Ascending aorta (tissue), 2 donors: ENCODE measurements around the gene SNRPN. TPM values are rescaled to one million over a fixed set of nuclear protein-coding genes. Genes with fewer than 3 reads are reported as not detected.
"Not testable (repeated sequence)": the region's sequence is repeated elsewhere in the genome, so short reads cannot be mapped to it uniquely, and the experiment has no call there.

ENCODE experiments used
- DNase-seq, 2 donors: peaks; one replicate each; pipeline ENCODE4 v3.0.0-alpha.2; 2019; ENCODE audit warnings: low spot score in 2 of 2
- H3K27ac ChIP-seq, 2 donors: fragments of 200-600 bp; sonication (generic); one replicate each; pipeline ENCODE4 v1.5.1; 2016 to 2017; ENCODE audit warnings: mild to moderate bottlenecking in 1 of 2
- H3K27me3 ChIP-seq: fragments of 200-600 bp; sonication (generic); one replicate; pipeline ENCODE4 v1.5.1; 2017
- H3K36me3 ChIP-seq, 2 donors: fragments of 200-600 bp; sonication (generic); one replicate each; pipeline ENCODE4 v1.5.1; 2016
- H3K4me1 ChIP-seq, 2 donors: fragments of 200-600 bp; sonication (generic); one replicate each; pipeline ENCODE4 v1.5.1; 2016 to 2017; ENCODE audit warnings: mild to moderate bottlenecking in 1 of 2
- H3K4me3 ChIP-seq, 2 donors: fragments of 200-600 bp; sonication (generic); one replicate each; pipeline ENCODE4 v1.5.1; 2016 to 2017; ENCODE audit warnings: mild to moderate bottlenecking in 1 of 2
- H3K9me3 ChIP-seq, 2 donors: fragments of 200-600 bp; sonication (generic); one replicate each; pipeline ENCODE4 v1.5.1; 2016
- intact Hi-C: fragments of 100-400 bp; cut with DNase I; formaldehyde crosslinking; loops from one replicate; pipeline ENCODE4 v1.15.1; 2023
- total RNA-seq: library from RNA; depleted of rRNA; stranded (reverse); fragments of >200 nt; gene quantifications from one replicate; pipeline ENCODE4 v1.1.0, GENCODE V29; 2016
- TF ChIP-seq, protein P1 (sequence below), 3 experiments: fragments of 200-600 bp in 2 of 3; fragments of 450-650 bp in 1 of 3; sonication (generic) in 2 of 3; IDR thresholded peaks; one replicate each; pipeline ENCODE4 v1.5.1; 2016 to 2019; ENCODE audit warnings: antibody characterized with exemption in 3 of 3, mild to moderate bottlenecking in 1 of 3, moderate library complexity in 1 of 3

SNRPN gene
- total RNA-seq, 1 donor from 2014 or later = 121 TPM

DNA sequence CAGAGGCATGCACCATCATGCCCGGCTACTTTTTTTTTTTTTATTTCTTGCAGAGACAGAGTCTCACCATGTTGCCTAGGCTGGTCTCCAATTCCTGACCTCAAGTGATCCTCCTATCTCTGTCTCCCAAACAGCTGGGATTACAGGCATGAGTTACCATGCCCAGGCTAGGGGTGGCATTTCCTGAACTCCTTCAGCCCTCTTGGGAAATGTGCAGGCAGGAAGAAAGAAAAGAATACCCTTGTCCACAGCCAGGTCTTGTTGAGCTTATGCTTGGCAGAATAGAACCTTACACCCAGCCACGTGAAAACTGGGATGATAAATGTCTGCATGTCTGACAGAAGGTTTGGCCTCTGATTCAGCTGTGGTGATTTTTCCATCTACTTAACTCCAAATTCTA lies 30.2 kb upstream of the SNRPN start:
- H3K27me3 ChIP-seq = no peaks in the 10 kb centered on the region
- no peak overlapping the region for H3K4me3 ChIP-seq
- no peaks in the 10 kb centered on the region for H3K36me3 ChIP-seq
- H3K9me3 ChIP-seq = no peaks in the 10 kb centered on the region
- TF ChIP-seq, protein P1, sequence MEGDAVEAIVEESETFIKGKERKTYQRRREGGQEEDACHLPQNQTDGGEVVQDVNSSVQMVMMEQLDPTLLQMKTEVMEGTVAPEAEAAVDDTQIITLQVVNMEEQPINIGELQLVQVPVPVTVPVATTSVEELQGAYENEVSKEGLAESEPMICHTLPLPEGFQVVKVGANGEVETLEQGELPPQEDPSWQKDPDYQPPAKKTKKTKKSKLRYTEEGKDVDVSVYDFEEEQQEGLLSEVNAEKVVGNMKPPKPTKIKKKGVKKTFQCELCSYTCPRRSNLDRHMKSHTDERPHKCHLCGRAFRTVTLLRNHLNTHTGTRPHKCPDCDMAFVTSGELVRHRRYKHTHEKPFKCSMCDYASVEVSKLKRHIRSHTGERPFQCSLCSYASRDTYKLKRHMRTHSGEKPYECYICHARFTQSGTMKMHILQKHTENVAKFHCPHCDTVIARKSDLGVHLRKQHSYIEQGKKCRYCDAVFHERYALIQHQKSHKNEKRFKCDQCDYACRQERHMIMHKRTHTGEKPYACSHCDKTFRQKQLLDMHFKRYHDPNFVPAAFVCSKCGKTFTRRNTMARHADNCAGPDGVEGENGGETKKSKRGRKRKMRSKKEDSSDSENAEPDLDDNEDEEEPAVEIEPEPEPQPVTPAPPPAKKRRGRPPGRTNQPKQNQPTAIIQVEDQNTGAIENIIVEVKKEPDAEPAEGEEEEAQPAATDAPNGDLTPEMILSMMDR (IDR thresholded peaks at IDR 0.05) = no peak
- no peaks in the 10 kb centered on the region for H3K4me1 ChIP-seq
- no peak for DNase-seq
- peak overlapping the region; percentile 23 to 34 for H3K27ac ChIP-seq
- intact Hi-C loops = no loop called here

DNA sequence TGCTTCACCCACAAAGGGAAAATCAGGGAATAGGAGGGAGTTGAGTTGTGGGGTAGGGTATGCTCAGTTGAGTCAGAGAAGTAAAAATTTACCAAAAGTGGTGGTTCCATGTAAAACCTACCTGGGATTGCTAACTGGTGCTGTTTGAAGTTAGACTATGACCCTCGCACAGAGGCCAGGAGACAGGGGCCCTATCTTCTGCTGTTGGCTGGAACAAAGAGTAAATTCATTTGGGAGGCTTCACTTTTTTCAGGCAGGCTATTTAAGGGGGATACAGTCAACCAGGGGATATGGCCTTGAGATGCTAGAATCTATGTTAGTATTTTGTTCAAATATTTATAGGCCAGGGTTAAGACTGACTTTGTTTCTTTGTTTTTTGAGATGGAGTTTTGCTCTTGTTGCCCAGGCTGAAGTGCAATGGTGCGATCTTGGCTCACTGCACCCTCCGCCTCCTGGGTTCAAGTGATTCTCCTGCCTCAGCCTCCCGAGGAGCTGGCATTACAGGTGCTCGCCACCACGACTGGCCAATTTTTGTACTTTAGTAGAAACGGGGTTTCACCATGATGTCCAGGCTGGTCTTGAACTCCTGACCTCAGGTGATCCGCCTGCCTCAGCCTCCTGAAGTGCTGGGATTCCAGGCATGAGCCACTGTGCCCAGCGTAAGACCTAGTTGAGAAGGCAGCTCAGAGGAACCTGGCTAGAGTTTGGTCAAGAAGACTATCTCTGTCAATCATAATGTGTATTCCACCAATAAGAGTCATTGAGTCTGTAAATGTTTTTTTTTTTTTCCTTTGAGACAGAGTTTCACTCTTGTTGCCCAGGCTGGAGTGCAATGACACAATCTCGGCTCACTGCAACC lies 22.7 kb upstream of the SNRPN start:
- H3K27ac ChIP-seq, H3K27me3 ChIP-seq, H3K4me3 ChIP-seq, intact Hi-C loops, DNase-seq, H3K9me3 ChIP-seq, H3K4me1 ChIP-seq, H3K36me3 ChIP-seq: not testable (repeated sequence)

DNA sequence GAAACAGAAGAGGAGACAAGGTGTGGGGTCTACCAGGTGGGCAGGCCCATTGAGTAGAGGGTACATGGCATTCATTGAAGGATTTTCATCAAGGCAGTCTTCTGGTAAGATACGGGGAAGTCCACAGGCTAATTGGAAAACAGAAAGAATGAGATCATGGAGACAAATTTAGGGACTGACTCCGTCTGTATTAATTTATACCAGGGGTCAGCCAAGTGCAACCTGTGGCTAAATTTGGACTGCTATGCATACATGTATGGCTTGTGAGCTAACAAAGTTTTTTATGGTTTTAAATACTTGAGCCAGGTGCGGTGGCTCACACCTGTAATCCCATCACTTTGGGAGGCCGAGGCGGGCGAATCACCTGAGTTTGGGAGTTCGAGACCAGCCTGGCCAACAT lies 21.1 kb upstream of the SNRPN start:
- H3K4me1 ChIP-seq = no peaks in the 10 kb centered on the region
- peak overlapping the region in 1 of 2 donors; percentile 41 for H3K27ac ChIP-seq
- TF ChIP-seq, protein P1 (IDR thresholded peaks at IDR 0.05) = no peak
- no peaks in the 10 kb centered on the region for H3K36me3 ChIP-seq
- no peaks in the 10 kb centered on the region for H3K9me3 ChIP-seq
- H3K4me3 ChIP-seq = no peak overlapping the region
- H3K27me3 ChIP-seq = no peaks in the 10 kb centered on the region
- no peak for DNase-seq
- intact Hi-C loops = no loop called here

DNA sequence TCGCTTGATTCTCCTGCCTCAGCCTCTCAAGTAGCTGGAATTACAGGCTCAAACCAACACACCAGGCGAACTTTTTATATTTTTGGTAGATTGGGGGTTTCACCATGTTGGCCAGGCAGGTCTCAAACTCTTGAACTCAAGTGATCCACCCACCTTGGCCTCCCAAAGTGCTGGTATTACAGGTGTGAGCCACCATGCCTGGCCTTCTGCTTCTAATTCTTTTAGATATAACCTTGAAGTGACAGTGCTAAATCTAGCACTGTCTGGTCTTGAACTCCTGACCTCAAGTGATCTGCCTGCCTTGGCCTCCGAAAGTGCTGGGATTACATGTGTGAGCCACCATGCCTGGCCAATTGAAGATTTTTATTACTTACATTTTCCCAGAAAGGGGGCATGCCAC lies 16.6 kb upstream of the SNRPN start:
- H3K9me3 ChIP-seq, intact Hi-C loops, DNase-seq, H3K4me3 ChIP-seq, H3K27me3 ChIP-seq, H3K4me1 ChIP-seq, H3K36me3 ChIP-seq, H3K27ac ChIP-seq: not testable (repeated sequence)

DNA sequence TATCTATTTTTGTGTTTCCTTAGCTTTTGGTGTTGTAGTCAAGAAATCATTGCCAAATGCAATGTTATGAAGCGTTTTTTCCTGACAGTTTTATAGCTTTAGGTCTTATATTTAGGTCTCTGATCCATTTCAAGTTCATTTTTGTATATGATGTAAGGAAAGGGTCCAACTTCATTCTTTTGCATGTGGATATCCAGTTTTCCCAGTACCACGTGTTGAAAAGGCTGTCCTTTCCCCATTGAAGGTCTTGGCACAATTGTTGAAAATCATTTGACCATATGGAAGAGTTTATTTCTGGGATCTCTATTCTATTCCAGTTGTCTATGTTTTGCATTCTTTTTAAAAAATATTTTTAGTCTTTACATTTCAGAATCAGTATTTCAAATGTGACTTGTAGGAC lies 14.6 kb upstream of the SNRPN start:
- no peak overlapping the region for H3K4me3 ChIP-seq
- intact Hi-C loops = no loop called here

DNA sequence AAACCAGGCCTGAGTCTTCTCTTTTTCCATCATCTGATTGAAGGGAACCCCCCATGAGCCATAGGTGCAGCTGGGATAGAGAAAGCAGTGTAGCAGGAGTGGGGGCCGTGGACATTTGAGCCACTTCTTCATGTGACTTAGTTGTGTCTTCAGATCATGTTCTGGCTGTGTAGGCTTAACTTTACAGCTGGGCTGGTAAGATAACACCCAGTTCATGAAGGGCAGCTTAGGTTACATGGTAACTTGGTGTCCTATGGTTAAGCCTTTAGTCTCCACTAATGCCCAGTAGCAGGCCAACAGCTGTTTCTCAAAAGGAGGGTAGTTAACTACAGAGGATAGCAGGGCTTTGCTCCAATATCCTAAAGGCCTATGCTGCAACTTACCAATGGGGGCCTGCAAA lies 11.4 kb upstream of the SNRPN start:
- Histone ChIP-seq H3K4me1 (peaks cover 0 to 6% of the 10 kb centered on the region in 2 donors), H3K27me3 (no peaks in the 10 kb centered on the region), H3K27ac (no peak overlapping the region), H3K9me3 (no peaks in the 10 kb centered on the region), H3K4me3 (no peak overlapping the region), H3K36me3 (no peaks in the 10 kb centered on the region)
- no peak for DNase-seq
- intact Hi-C loops = no loop called here
- TF ChIP-seq, protein P1 (IDR thresholded peaks at IDR 0.05) = no peak

More for the DNA sequence above, 14.6 kb upstream of the SNRPN start:
- H3K27ac ChIP-seq = no peak overlapping the region
- peaks cover 0 to under 1% of the 10 kb centered on the region in 2 donors for H3K4me1 ChIP-seq
- TF ChIP-seq, protein P1 (IDR thresholded peaks at IDR 0.05) = no peak
- H3K36me3 ChIP-seq = no peaks in the 10 kb centered on the region
- no peaks in the 10 kb centered on the region for H3K9me3 ChIP-seq
- no peak for DNase-seq
- H3K27me3 ChIP-seq = no peaks in the 10 kb centered on the region
